AG04450 (cell line): ENCODE measurements around the gene PCK2. TPM values are rescaled to one million over a fixed set of nuclear protein-coding genes. Genes with fewer than 3 reads are reported as not detected.

ENCODE experiments used
- CTCF ChIA-PET: fragments of 300-600, 350-600 bp; formaldehyde crosslinking; extraction: SDS; loops from one replicate; lab custom pipeline; 2022; ENCODE audit warnings: antibody characterized with exemption, inconsistent platforms; lab: Charles Lee
- POLR2A ChIA-PET: fragments of 350-600 bp; formaldehyde crosslinking; extraction: SDS; loops from one replicate; lab custom pipeline; 2021; ENCODE audit warnings: antibody characterized with exemption, inconsistent platforms; lab: Yijun Ruan, JAX
- DNase-seq: peaks from one replicate; pipeline ENCODE4 v3.0.0-alpha.2; 2011; ENCODE audit warnings: low read depth, low spot score
- H3K27ac ChIP-seq: one replicate; pipeline ENCODE4 v1.5.1; 2012; ENCODE audit warnings: low read depth, low read length, control low read depth
- H3K27me3 ChIP-seq: one replicate; pipeline ENCODE4 v1.6.0; 2012; ENCODE audit warnings: low read length; ENCODE audit not compliant: control insufficient read depth, insufficient read depth
- H3K4me3 ChIP-seq: 2 replicates; pipeline ENCODE4 v1.5.1; 2011; ENCODE audit warnings: mild to moderate bottlenecking, low read depth, low read length, control low read depth
- H3K9me3 ChIP-seq: 2 replicates; pipeline ENCODE4 v1.5.1; 2012; ENCODE audit warnings: low read length; ENCODE audit not compliant: control insufficient read depth, insufficient read depth
- polyA plus RNA-seq: library from polyadenylated mRNA; depleted of rRNA; stranded (reverse); fragments of >200 nt; gene quantifications from 2 replicates; pipeline ENCODE4 v1.2.3, GENCODE V29; 2011
- TF ChIP-seq, protein P1 (sequence below): IDR thresholded peaks from 2 replicates; pipeline ENCODE4 v1.5.1; 2011; ENCODE audit warnings: low read depth, low read length, control low read depth, inconsistent platforms

Gene PCK2
- polyA plus RNA-seq, 1 experiment: 47.0 TPM

DNA sequence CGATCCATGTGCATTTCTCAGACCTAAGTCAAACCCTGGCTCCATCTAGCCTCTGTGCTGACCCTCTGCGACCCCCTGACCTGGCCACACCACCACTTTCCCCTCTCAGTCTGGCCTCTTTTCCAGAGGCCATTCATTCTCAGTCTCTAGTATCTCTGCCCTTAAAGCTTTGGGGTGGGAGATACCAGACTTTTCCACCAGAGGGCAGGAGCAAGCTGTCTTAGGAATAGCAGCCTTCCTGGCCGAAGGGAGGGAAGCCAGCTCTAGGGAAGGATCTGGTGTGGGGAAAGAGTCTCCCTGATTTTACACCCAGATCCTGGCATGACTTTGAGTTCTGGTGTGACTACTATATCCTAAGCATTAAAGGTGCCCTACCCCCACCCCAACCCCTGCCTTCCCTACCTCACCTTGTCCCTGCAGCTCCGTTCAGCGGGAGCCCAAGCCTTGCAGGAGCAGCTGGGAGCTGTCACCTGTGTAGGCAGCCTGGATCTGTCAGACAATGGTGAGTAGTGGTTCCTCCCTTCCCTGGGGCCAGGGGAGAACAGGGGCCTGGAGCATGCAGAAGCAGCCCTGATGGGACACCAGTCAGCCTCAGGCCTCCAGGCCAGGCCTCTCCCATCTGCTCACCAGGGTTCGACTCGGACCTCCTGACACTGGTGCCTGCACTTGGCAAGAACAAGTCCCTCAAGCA lies 35.7 kb upstream of the PCK2 start:
- POLR2A ChIA-PET: interaction anchor here (0.6 to 1.6 kb wide), 5 partner anchors 23 to 230 kb away, joined by 3 to 9 read pairs (median 4); partner anchors contain the start of gene TINF2
- CTCF ChIA-PET: interaction anchor here (0.6 to 4.6 kb wide), 22 partner anchors 9 to 373 kb away, joined by 3 to 196 read pairs (median 6); partner anchors contain the start of genes CIDEB, DCAF11, IRF9 and NRL
- H3K4me3 ChIP-seq: no peak overlapping the region
- no peak overlapping the region for H3K27ac ChIP-seq
- no peaks in the 10 kb centered on the region for H3K9me3 ChIP-seq
- peak; percentile 59 for DNase-seq
- TF ChIP-seq, protein P1, sequence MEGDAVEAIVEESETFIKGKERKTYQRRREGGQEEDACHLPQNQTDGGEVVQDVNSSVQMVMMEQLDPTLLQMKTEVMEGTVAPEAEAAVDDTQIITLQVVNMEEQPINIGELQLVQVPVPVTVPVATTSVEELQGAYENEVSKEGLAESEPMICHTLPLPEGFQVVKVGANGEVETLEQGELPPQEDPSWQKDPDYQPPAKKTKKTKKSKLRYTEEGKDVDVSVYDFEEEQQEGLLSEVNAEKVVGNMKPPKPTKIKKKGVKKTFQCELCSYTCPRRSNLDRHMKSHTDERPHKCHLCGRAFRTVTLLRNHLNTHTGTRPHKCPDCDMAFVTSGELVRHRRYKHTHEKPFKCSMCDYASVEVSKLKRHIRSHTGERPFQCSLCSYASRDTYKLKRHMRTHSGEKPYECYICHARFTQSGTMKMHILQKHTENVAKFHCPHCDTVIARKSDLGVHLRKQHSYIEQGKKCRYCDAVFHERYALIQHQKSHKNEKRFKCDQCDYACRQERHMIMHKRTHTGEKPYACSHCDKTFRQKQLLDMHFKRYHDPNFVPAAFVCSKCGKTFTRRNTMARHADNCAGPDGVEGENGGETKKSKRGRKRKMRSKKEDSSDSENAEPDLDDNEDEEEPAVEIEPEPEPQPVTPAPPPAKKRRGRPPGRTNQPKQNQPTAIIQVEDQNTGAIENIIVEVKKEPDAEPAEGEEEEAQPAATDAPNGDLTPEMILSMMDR: peak; percentile 93
- peaks cover 36% of the 10 kb centered on the region for H3K27me3 ChIP-seq

DNA sequence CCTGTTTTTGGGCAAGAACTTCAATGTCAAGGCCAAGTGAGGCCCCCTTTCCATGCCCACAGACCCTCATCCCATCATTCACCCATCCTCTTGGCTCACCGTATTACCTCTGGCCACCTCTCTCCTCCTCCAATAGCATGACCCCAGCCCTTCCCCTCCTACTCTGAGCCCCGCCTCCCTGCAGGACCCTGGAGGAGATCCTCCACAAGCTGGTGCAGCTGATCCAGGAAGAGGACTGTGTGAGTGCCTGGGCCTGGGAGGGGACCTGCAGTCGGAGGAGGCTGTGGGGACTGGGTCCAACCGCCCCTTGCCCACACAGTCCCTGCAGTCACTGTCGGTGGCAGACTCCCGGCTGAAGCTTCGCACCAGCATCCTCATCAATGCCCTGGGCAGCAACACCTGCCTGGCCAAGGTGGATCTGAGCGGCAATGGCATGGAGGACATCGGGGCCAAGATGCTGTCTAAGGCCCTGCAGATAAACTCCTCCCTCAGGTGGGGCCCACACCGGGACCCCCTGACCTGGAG lies 35.1 kb upstream of the PCK2 start:
- Histone ChIP-seq H3K27ac (no peak overlapping the region), H3K27me3 (peaks cover 36% of the 10 kb centered on the region), H3K9me3 (no peaks in the 10 kb centered on the region), H3K4me3 (no peak overlapping the region)
- TF ChIP-seq, protein P1: no peak
- POLR2A ChIA-PET: interaction anchor here (1.0 to 1.6 kb wide), 3 partner anchors 22 to 183 kb away, joined by 4 to 9 read pairs (median 6); partner anchors contain the start of gene TINF2
- no peak for DNase-seq
- CTCF ChIA-PET: interaction anchor here (0.6 to 4.6 kb wide), 20 partner anchors 8 to 249 kb away, joined by 3 to 196 read pairs (median 6); partner anchors contain the start of genes CIDEB, DCAF11, IRF9 and NRL

DNA sequence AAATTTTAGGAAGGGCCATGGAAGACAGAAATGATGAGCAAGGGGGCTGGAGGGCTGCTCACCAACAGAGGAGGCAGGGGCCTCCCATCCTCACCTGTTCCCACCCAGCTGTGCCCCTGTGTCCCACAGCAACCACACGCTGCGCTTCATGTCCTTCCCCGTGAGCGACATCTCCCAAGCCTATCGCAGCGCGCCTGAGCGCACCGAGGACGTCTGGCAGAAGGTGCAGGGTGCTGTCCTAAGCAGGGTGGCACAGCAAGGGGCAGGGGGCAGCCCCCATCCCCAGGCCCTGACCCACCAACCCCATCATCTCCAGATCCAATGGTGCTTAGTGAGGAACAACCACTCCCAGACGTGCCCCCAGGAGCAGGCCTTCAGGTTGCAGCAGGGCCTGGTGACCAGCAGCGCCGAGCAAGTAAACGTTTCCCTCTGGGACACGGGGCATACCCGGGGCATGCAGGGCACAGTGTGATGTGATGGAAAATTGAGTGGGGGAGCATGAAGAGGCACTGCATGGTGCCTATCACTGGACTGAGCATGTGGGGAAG lies 34.2 kb upstream of the PCK2 start:
- DNase-seq: no peak
- ChIA-PET CTCF (interaction anchor here (0.6 to 6.3 kb wide), 4 partner anchors 31 to 46 kb away, joined by 4 to 196 read pairs (median 24); partner anchors contain the start of gene PCK2), POLR2A (no interaction called here)
- Histone ChIP-seq H3K27ac (no peak overlapping the region), H3K9me3 (no peaks in the 10 kb centered on the region), H3K4me3 (no peak overlapping the region), H3K27me3 (peaks cover 37% of the 10 kb centered on the region)
- TF ChIP-seq, protein P1: no peak

DNA sequence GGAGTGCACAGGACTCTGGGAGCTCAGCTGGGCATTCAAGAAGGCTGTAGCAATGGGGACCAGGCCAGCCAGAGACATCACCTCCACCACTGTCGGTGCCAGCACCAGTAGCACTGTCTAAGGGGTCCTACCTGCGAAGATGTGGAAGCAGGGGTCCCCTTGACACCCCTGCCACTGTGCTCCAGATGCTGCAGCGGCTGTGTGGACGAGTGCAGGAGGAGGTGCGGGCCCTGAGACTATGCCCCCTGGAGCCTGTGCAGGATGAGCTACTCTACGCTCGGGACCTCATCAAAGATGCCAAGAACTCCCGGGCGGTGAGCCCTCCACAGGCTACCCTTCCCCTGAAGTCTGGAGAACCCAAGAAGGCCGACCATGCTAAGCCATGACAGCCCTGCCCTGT lies 33.7 kb upstream of the PCK2 start:
- Histone ChIP-seq H3K9me3 (no peaks in the 10 kb centered on the region), H3K4me3 (no peak overlapping the region), H3K27me3 (peaks cover 37% of the 10 kb centered on the region), H3K27ac (no peak overlapping the region)
- DNase-seq: no peak
- CTCF ChIA-PET: interaction anchor here (0.6 to 6.3 kb wide), 7 partner anchors 26 to 50 kb away, joined by 3 to 44 read pairs (median 4); no protein-coding TSS in a partner anchor
- POLR2A ChIA-PET: no interaction called here
- TF ChIP-seq, protein P1: no peak
